KOPT-K1 (cell line): ENCODE results near the gene GGA2.

Experiments
- H3K27ac ChIP-seq: fragments of 200-600 bp; sonication (generic); 2 replicates; pipeline ENCODE4 v1.5.1; 2016; ENCODE audit warnings: antibody characterized with exemption, mild to moderate bottlenecking, low read depth, low read length; ENCODE audit not compliant: poor library complexity, severe bottlenecking
- H3K36me3 ChIP-seq: fragments of 200-600 bp; sonication (generic); 2 replicates; pipeline ENCODE4 v1.5.1; 2017; ENCODE audit warnings: antibody characterized with exemption, mild to moderate bottlenecking, low read length, moderate library complexity; ENCODE audit not compliant: insufficient read depth
- H3K9me3 ChIP-seq: fragments of 200-600 bp; sonication (generic); 2 replicates; pipeline ENCODE4 v1.5.1; 2017; ENCODE audit warnings: antibody characterized with exemption, low read length, mild to moderate bottlenecking; ENCODE audit not compliant: insufficient read depth, poor library complexity, severe bottlenecking

The GGA2 gene

GRCh38 chr16:23532448-23532847 is 22.2 kb upstream of the GGA2 start:
- Histone ChIP-seq H3K36me3 (peaks cover 91% of the 10 kb centered on the region), H3K27ac (no peak overlapping the region), H3K9me3 (no peaks in the 10 kb centered on the region)

GRCh38 chr16:23530062-23530461 is 19.8 kb upstream of the GGA2 start:
- Histone ChIP-seq H3K9me3 (no peaks in the 10 kb centered on the region), H3K36me3 (peaks cover 88% of the 10 kb centered on the region), H3K27ac (no peak overlapping the region)

GRCh38 chr16:23528644-23529310 is 18.5 kb upstream of the GGA2 start:
- no peaks in the 10 kb centered on the region for H3K9me3 ChIP-seq
- H3K36me3 ChIP-seq, result peaks cover 88% of the 10 kb centered on the region
- H3K27ac ChIP-seq, result no peak overlapping the region

- no peak overlapping the region for H3K27ac ChIP-seq
- H3K9me3 ChIP-seq, result no peaks in the 10 kb centered on the region
- H3K36me3 ChIP-seq, result peaks cover 88% of the 10 kb centered on the region
Measured at GRCh38 chr16:23527961-23528643, 17.8 kb upstream of the GGA2 start.

GRCh38 chr16:23524886-23525285 is 14.6 kb upstream of the GGA2 start:
- peaks cover 84% of the 10 kb centered on the region for H3K36me3 ChIP-seq
- no peaks in the 10 kb centered on the region for H3K9me3 ChIP-seq
- H3K27ac ChIP-seq, result no peak overlapping the region

- H3K27ac ChIP-seq, result no peak overlapping the region
- H3K36me3 ChIP-seq, result peaks cover 84% of the 10 kb centered on the region
- no peaks in the 10 kb centered on the region for H3K9me3 ChIP-seq
Measured at GRCh38 chr16:23523876-23524385, 13.6 kb upstream of the GGA2 start.

- Histone ChIP-seq H3K27ac (no peak overlapping the region), H3K36me3 (peaks cover 79% of the 10 kb centered on the region), H3K9me3 (no peaks in the 10 kb centered on the region)
Measured at GRCh38 chr16:23523321-23523720, 13.0 kb upstream of the GGA2 start.

GRCh38 chr16:23521965-23522364 is 11.7 kb upstream of the GGA2 start:
- Histone ChIP-seq H3K9me3 (no peaks in the 10 kb centered on the region), H3K36me3 (peaks cover 65% of the 10 kb centered on the region), H3K27ac (no peak overlapping the region)

- H3K36me3 ChIP-seq, result peaks cover 59% of the 10 kb centered on the region
- H3K27ac ChIP-seq, result no peak overlapping the region
Measured at GRCh38 chr16:23521037-23521743, 10.9 kb upstream of the GGA2 start.

GRCh38 chr16:23520500-23520899 is 10.2 kb upstream of the GGA2 start:
- no peak overlapping the region for H3K27ac ChIP-seq
- peaks cover 55% of the 10 kb centered on the region for H3K36me3 ChIP-seq
- no peaks in the 10 kb centered on the region for H3K9me3 ChIP-seq

More at GRCh38 chr16:23521037-23521743, 10.9 kb upstream of the GGA2 start:
- no peaks in the 10 kb centered on the region for H3K9me3 ChIP-seq

GRCh38 chr16:23519282-23519681 is 9.0 kb upstream of the GGA2 start:
- peaks cover 43% of the 10 kb centered on the region for H3K36me3 ChIP-seq
- no peak overlapping the region for H3K27ac ChIP-seq
- no peaks in the 10 kb centered on the region for H3K9me3 ChIP-seq

GRCh38 chr16:23518435-23518891 is 8.2 kb upstream of the GGA2 start:
- Histone ChIP-seq H3K27ac (no peak overlapping the region), H3K9me3 (no peaks in the 10 kb centered on the region), H3K36me3 (peaks cover 36% of the 10 kb centered on the region)

GRCh38 chr16:23516366-23517137 is 6.3 kb upstream of the GGA2 start:
- Histone ChIP-seq H3K27ac (no peak overlapping the region), H3K9me3 (no peaks in the 10 kb centered on the region), H3K36me3 (peaks cover 23% of the 10 kb centered on the region)

- Histone ChIP-seq H3K36me3 (peaks cover 20% of the 10 kb centered on the region), H3K9me3 (no peaks in the 10 kb centered on the region), H3K27ac (no peak overlapping the region)
Measured at GRCh38 chr16:23515881-23516280, 5.6 kb upstream of the GGA2 start.
